Measurements from ENCODE around the gene SMYD3.

- TF ChIP-seq RCOR1 (IDR thresholded peaks at IDR 0.05; ENCODE audit: insufficient replicate concordance, low read length) (no peak), POLR2A (IDR thresholded peaks at IDR 0.05; ENCODE audit: low read depth, low read length) (no peak), BHLHE40 (IDR thresholded peaks at IDR 0.05; ENCODE audit: low read depth, low read length) (no peak), CTCF (conservative IDR thresholded peaks at IDR 0.05; ENCODE audit: low read depth, low read length) (no peak), CEBPB (IDR thresholded peaks at IDR 0.05; ENCODE audit: low read depth, low read length) (no peak), RFX5 (IDR thresholded peaks at IDR 0.05; ENCODE audit: low read depth, low read length) (no peak), FOS (IDR thresholded peaks at IDR 0.05; ENCODE audit: low read depth, low read length) (no peak), RAD21 (IDR thresholded peaks at IDR 0.05; ENCODE audit: low read length) (no peak)
These were observed 472.0 kb downstream of the SMYD3 start for GRCh38 chr1:246035060-246035541.
